NCI-H1694 treated with DMSO at 0.1 percent for 48 hours (cell line): ENCODE data around the gene ZNF609.

Experiments used
- DNase-seq: peaks from one replicate; lab custom pipeline; 2025; lab: John Stamatoyannopoulos, UW

Gene ZNF609

GRCh38 chr15:64502151-64502550 lies 41.8 kb downstream of the ZNF609 start:
- DNase-seq, result no peak

GRCh38 chr15:64502551-64502950 lies 42.2 kb downstream of the ZNF609 start:
- no peak for DNase-seq

GRCh38 chr15:64503197-64503596 lies 42.8 kb downstream of the ZNF609 start:
- DNase-seq, result no peak

GRCh38 chr15:64503640-64504039 lies 43.3 kb downstream of the ZNF609 start:
- DNase-seq, result no peak

- no peak for DNase-seq
These were observed 47.0 kb downstream of the ZNF609 start for GRCh38 chr15:64507293-64507802.

GRCh38 chr15:64507845-64508244 lies 47.5 kb downstream of the ZNF609 start:
- no peak for DNase-seq

- no peak for DNase-seq
These were observed 53.4 kb downstream of the ZNF609 start for GRCh38 chr15:64513823-64514222.

GRCh38 chr15:64515196-64515595 lies 54.8 kb downstream of the ZNF609 start:
- no peak for DNase-seq

GRCh38 chr15:64515825-64516224 lies 55.4 kb downstream of the ZNF609 start:
- DNase-seq, result no peak

- no peak for DNase-seq
These were observed 59.5 kb downstream of the ZNF609 start for GRCh38 chr15:64519897-64520296.

GRCh38 chr15:64521201-64521600 lies 60.8 kb downstream of the ZNF609 start:
- DNase-seq, result no peak

- no peak for DNase-seq
These were observed 61.4 kb downstream of the ZNF609 start for GRCh38 chr15:64521726-64522164.

- DNase-seq, result no peak
These were observed 61.9 kb downstream of the ZNF609 start for GRCh38 chr15:64522226-64522823.

- no peak for DNase-seq
These were observed 62.9 kb downstream of the ZNF609 start for GRCh38 chr15:64523240-64523639.

- DNase-seq, result no peak
These were observed 64.4 kb downstream of the ZNF609 start for GRCh38 chr15:64524778-64525177.

GRCh38 chr15:64525828-64526530 lies 65.6 kb downstream of the ZNF609 start:
- DNase-seq, result no peak

GRCh38 chr15:64527263-64527984 lies 67.0 kb downstream of the ZNF609 start:
- DNase-seq, result no peak

GRCh38 chr15:64528871-64529270 lies 68.5 kb downstream of the ZNF609 start:
- no peak for DNase-seq

- no peak for DNase-seq
These were observed 70.1 kb downstream of the ZNF609 start for GRCh38 chr15:64530472-64530871.

- DNase-seq, result no peak
These were observed 70.5 kb downstream of the ZNF609 start for GRCh38 chr15:64530918-64531317.

GRCh38 chr15:64532521-64533315 lies 72.3 kb downstream of the ZNF609 start:
- no peak for DNase-seq
